Renal pelvis (tissue), 4 donors: Measurements from ENCODE around the gene FOXP1. TPM values are rescaled to one million over a fixed set of nuclear protein-coding genes. Genes with fewer than 3 reads are reported as not detected.

Experiments
- DNase-seq: peaks from one replicate; pipeline ENCODE4 v3.0.0-alpha.2; 2013
- polyA plus RNA-seq, 3 donors: library from polyadenylated mRNA; unstranded; fragments of 120-200 nt; gene quantifications; one replicate each; pipeline ENCODE4 v1.2.1, GENCODE V29; 2013; ENCODE audit not compliant: insufficient read length in 3 of 3

The FOXP1 gene
- polyA plus RNA-seq, 3 donors = 33.6 to 43.2 (median 40.6) TPM

- DNase-seq = no peak
These were observed 397.6 kb downstream of the FOXP1 start for GRCh38 chr3:71185733-71186455.

- no peak for DNase-seq
These were observed 399.3 kb downstream of the FOXP1 start for GRCh38 chr3:71184252-71184651.

- no peak for DNase-seq
These were observed 400.0 kb downstream of the FOXP1 start for GRCh38 chr3:71183549-71183948.

DNA sequence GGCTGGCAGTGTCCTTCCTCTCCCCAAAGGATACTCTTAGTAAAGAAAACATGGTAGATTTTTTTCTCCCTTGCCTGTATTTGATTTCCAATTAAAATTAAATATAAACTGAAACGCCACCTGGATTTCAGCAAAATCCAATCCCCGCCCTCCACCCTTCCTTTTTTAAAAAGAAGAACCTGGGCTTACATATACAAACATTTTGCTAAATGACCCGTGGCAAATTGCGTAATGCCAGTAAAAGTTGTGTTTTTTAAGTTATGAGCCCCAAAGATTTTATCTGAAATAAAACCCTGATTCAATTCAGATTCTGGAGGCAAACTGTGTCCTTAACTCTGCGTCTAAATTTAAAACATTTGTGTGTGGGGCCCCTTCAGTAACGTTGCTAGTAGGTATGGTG is 403.0 kb downstream of the FOXP1 start:
- no peak for DNase-seq

DNA sequence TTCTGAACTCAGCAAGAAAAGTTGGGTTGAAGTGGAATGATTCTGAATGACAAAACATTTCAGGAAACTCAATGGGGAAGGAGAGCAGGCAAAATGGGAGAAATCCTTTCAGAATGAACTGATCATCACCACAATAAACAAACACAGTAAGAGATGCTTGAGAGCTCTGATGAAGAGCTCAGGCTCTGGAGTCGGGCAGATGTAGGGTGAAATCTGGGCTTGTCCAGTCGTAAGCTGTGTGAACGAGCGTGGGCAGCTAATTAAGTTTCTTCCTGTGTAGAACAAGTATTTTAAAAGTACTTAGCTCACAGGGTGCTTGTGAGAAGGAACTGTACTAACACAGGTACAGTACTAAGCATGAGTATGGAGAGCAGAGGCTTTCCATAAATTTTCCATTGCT is 406.2 kb downstream of the FOXP1 start:
- DNase-seq = no peak

DNA sequence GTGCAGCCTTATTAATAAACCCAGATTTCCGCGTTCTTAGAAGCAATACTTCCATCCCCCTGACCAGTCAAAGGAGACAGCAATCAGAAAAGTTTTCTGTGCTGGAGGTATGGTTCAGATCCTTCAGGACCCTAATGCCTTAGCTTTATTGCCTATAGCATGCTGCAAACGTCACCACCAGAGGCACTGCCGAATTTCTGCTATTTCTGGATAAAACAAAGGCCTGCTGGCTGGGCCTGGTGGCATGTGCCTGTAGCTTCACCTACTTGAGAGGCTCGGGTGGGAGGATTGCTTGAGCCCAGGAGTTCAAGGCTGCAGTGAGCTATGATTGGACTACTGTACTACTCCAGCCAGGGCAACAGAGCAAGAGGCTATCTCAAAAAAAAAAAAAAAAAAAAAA is 407.2 kb downstream of the FOXP1 start:
- DNase-seq = no peak

GRCh38 chr3:71175691-71176365 is 407.7 kb downstream of the FOXP1 start:
- DNase-seq = no peak

DNA sequence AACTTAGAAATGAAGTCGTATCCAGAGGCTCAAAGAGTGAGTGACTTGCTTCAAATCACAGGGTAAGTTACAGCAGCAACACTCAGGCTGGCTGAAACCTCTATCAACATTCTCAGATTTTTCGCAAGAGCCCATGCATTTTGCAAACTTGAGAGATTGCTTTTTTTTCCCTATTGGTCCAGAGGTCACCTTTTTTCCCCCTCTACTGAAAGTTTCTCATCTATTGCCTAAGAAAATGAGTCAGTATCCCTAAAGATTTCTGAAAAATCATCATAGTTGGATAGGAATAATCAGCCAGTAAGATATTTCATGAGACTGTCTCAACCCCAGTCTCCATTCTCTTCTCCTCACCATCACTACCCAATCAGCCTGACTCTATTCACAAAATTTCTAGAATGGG is 410.6 kb downstream of the FOXP1 start:
- DNase-seq = no peak

DNA sequence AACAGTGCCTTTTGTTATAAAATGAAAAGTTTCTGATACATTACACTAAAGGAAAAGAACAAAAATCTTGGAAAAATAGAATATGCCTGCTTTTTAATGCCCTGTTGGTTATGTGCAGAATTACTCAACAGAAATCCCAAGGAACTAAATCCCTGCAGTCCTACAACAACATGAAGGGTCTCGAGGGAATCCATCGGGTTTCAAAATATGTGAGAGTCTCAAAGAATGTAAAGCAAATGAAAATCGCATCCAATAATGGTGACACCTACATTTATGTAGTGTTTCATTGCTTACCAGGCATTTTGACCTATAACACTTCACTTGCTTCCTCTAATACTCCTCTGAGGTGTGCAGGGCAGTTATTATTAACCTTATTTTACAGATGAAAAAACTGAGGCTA is 411.3 kb downstream of the FOXP1 start:
- no peak for DNase-seq

GRCh38 chr3:71171247-71171646 is 412.3 kb downstream of the FOXP1 start:
- no peak for DNase-seq

GRCh38 chr3:71168880-71169411 is 414.6 kb downstream of the FOXP1 start:
- no peak for DNase-seq

- DNase-seq = no peak
These were observed 415.3 kb downstream of the FOXP1 start for GRCh38 chr3:71168121-71168721.

GRCh38 chr3:71166339-71167240 is 416.9 kb downstream of the FOXP1 start:
- no peak for DNase-seq

DNA sequence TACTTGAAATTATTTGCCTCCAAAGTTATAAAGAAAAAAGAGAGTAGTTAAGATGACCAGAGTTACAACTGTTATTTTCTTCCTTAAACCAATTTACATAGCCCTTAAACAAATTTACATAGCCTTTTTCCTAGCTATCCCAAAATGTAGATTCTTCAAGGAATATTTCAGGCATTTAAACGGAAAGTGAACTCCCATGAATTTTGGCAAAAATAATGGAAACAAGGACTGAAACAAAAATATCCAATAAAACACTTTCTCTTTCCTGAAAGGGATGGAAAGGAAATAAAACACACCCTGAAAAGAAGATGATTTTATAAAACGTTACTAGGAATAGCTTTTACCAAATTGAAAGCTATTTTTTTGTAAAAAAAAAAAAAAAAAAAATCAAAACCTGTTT is 418.6 kb downstream of the FOXP1 start:
- no peak for DNase-seq

DNA sequence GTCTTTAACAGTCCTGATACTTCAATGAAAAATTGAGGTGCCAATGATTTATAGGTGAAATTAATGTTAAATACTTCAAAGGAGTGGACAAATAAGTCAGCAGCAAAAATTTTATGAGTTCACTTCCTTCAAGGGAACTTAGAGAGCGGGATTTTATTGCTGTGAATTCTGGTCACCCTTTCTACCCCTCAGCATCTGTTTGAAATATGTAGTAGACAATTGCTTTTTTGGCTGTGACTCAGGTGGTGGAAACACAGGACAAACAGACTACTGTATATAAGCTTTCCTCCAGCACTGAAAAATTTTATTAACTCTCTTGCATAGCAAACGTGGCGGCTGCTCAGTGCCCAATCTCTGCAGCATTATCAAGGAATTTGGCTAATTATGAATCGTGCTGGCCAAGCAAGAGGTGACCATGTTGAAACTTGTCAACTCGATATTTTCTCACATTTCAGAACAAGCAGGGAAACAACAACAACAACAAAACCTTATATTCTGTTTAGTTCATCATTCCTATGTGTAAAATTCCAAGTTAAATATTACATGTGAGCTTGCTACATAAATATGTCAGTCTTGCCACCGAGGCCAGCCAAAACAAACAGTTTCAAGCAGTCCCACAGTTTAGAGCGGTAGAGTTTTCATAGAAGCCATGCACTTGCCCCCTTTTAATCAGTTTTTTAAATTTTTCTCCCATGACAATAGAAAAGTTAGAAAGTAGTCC is 420.2 kb downstream of the FOXP1 start:
- peak; percentile 52 for DNase-seq

DNA sequence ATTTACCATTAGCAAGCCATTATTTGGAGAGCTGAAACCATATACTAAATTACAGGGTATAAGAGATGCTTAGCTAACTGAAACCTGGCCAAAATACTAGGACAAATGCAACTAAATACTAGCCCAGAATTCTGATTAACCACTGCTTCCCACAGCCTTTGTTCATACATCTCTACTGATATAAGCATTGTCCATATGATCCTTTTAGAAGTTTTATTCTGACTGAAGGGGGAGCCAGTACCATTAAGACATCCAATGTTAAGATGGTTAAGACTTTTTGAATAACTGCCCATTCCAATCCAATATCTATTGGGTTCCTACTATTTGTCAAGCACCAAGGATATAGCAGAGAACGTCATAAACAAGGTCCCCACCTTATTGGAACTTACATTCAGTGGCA is 421.3 kb downstream of the FOXP1 start:
- no peak for DNase-seq

GRCh38 chr3:71160785-71161546 is 422.6 kb downstream of the FOXP1 start:
- DNase-seq = no peak

DNA sequence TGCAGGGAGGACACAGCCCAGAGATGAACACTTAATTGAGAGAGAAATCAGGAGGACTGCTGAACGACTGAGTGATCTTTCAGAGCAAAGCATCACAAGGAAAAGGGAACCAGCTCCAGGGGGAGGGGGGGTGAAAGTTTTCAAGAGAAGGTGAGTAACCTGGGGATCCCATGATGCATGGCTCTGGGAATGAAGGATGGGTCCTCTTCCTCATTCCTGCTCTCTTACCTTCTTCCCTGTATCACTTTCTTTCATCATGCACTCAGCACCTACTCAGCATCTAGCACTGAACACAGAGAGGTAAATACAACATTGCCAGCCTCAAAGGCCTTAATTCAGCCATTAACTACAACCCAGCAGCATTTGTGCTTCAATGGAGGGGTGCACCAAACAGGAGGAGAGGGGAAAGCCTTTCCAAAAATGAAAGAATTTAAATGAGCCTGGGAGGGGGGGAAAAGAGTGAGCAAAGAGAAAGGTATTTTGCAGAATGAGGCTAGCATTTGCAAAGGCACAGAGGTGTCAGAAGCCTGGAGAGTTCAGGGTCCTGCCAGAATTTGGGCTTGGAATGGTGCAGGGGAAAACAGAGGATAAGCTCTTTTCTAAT is 427.4 kb downstream of the FOXP1 start:
- DNase-seq = no peak

GRCh38 chr3:71154846-71155245 is 428.7 kb downstream of the FOXP1 start:
- DNase-seq = no peak

DNA sequence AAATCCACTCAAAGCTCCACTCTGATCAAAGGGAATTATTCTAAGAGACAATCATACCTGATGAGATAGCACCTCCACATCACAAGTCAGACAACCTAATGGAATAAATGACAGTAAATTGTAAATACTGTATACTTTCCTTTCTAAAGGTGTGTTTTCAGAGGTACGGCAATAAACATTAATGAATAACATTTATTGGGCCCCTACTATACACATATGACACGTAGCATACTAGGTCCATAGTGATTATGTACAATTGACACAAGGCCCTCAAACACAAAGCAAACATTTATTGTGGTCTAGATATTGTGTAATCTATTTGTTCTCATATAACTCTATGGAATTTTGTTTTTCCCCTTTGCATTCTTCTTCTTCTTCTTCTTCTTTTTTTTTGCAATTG is 429.8 kb downstream of the FOXP1 start:
- no peak for DNase-seq
